ENCODE results near the gene TRIM8.
"Not testable (repeated sequence)": the region's sequence is repeated elsewhere in the genome, so short reads cannot be mapped to it uniquely, and the experiment has no call there.

TRIM8 gene

GRCh38 chr10:102648889-102649796 is 4.9 kb downstream of the TRIM8 start:
- DNase-seq (ENCODE audit: extremely low read depth in 1 of 2, low read depth in 1 of 2) = no peak

DNA sequence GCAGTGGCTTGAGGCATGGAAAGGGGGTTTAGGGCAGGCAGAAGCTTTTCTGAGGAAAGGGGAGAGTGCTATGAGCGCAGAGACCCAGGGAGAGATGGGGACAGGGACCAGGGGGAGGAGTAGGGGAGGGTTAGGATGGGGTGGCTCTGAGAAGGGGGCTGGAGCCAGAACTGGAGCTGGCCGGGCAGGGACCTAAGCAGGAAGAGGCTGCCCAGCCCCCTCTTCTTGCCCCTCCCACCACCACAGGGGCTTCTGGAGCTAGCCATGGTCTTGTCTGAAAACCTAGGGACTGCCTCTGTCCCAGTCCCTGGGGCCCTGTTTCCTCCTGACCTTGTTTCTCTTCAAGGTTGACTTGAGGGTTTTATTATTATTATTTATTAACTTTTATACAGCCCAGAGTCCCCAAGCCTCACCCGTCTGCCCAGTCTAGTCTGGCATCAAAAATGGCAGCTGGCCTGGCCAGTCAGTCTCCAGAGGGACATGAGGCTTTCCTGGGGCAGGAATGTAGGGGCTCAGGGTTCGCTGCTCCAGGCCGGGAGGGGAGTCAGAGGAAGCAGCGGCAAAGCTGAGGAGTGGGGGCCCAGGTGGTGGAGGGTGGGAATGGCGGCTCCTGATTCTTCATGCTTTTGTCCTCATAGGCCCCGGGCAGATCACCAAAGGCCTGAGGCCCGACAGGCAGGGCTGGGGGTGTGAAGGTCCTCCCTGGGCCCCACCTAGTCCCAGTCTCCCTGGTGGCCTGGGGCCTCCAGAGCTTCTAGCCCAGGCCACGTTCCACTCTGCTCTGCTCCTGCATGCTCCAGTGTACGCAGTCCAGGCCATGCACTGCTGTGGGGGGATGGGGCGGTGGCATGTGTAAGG is 5.7 kb downstream of the TRIM8 start:
- no peak for DNase-seq (ENCODE audit: extremely low read depth in 1 of 2, low read depth in 1 of 2)

DNA sequence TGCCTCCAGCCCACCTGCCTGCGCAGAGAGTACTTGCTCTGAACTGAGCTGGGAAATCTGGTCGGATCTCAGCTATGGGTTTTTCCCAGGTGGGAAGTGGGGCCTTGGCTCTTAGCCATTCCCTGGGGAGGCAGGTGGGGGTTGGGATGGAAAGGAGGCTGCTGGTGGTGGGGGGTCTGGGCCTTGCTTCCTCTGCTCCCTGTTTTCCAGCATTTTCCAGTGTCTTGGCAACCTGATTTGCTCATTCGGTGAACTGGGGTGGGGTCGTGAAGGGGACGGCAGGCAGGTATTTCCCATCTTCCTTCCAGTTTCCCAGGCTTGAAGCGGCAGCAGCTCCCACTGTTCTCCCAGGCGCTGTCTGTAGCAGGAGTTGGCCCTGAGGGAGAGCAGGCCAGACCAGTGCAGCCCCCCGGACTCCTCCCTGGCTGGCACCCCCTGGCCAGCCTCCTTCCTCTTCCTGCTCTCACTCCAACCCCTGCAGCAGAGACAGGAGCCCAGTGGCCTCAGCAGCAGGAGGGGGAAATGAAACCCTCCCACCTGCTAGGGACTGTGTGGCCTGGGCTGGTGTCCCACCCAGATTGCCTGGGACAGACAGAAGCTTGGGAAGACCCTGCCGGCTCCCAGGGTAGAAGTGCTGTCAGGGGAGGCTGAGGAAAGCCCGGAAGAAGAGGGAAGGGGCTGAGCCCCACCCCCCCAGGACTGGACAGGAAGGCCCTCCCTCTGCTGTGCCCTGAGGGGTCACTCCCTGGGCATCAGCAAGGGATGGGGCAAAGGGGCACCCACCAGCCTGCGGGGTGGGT is 6.6 kb downstream of the TRIM8 start:
- no peak for DNase-seq (ENCODE audit: extremely low read depth in 1 of 2, low read depth in 1 of 2)

- no peak for DNase-seq (ENCODE audit: extremely low read depth in 1 of 2, low read depth in 1 of 2)
Measured at GRCh38 chr10:102651455-102652169, 7.3 kb downstream of the TRIM8 start.

DNA sequence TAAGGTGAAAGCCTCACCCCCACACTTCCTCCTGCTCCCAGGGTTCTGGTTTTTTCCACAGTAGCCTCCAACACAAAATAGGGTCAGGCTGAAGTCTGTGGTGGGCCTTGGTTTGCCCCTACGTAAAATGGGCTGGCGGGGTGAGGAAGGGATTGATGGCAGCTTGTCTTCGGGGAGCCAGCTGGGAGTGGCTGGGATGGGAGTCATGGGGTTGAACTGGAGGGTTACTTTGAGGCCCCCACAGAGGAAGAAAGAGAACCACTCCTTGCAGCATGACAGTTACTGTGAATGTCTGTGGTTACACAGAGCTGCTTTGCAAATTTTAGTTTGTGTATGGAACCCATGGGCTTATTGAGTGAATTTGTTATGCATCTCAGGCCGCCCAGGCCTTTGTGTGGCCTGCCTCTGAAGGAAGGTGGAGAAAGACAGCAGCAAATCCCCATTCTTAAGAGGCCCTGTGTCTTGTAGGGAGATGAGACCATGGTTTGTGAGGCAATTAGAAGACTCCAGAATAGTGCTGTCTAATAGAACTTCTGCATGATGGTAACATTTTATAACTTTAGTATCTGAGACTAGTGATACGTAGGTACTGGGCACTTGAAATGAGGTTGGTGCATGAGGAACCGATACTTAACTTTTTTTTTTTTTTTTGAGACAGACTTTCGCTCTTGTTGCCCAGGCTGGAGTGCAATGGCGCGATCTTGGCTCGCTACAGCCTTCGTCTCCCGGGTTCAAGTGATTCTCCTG is 8.1 kb downstream of the TRIM8 start:
- DNase-seq (ENCODE audit: extremely low read depth in 1 of 2, low read depth in 1 of 2) = no peak

DNA sequence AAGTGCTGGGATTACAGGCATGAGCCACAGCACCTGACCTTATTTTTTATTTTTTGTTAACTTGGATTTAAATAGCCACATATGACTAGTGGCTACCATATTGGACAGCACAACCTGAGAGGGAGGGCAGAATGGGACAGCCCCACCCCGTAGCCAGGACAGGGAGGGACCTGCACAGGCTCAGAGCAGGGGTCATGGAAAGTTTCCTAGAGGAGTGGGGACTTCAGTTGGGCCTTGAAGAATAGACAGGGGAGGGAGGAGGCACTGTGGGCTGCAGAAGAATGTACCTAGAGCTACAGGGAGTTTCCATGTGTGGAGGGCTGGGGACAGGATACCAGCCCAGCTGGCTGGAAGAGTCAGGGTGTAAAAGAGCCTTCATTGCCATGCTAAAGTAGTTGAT is 8.8 kb downstream of the TRIM8 start:
- DNase-seq (ENCODE audit: extremely low read depth in 1 of 2, low read depth in 1 of 2) = no peak

DNA sequence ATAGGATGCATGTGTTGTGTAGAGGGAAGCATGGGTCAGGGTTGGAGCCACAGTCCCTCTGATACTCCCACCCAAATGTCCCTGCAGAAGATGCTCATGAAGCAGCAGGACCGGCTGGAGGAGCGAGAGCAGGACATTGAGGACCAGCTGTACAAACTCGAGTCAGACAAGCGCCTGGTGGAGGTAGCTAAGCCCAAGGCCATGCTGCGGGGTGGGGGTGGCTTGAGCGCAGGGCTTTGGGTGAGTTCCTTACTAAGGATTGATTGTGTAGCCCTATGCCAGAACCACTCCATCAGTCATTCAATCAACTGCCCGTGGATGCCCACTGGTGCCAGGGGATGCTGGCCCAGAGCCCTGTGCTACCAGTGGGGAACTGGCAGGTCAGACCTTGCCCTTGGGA is 10.3 kb downstream of the TRIM8 start:
- no peak for DNase-seq (ENCODE audit: extremely low read depth in 1 of 2, low read depth in 1 of 2)

- no peak for DNase-seq (ENCODE audit: extremely low read depth in 1 of 2, low read depth in 1 of 2)
Measured at GRCh38 chr10:102654969-102655368, 10.7 kb downstream of the TRIM8 start.

GRCh38 chr10:102656026-102656425 is 11.7 kb downstream of the TRIM8 start:
- no peak for DNase-seq (ENCODE audit: extremely low read depth in 1 of 2, low read depth in 1 of 2)

DNA sequence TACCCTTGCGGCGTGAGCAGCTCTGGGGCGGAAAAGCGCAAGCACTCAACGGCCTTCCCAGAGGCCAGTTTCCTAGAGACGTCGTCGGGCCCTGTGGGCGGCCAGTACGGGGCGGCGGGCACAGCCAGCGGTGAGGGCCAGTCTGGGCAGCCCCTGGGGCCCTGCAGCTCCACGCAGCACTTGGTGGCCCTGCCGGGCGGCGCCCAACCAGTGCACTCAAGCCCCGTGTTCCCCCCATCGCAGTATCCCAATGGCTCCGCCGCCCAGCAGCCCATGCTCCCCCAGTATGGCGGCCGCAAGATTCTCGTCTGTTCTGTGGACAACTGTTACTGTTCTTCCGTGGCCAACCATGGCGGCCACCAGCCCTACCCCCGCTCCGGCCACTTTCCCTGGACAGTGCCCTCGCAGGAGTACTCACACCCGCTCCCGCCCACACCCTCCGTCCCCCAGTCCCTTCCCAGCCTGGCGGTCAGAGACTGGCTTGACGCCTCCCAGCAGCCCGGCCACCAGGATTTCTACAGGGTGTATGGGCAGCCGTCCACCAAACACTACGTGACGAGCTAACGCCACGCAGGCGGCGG is 12.6 kb downstream of the TRIM8 start:
- no peak for DNase-seq (ENCODE audit: extremely low read depth in 1 of 2, low read depth in 1 of 2)

GRCh38 chr10:102657451-102657850 is 13.2 kb downstream of the TRIM8 start:
- no peak for DNase-seq (ENCODE audit: extremely low read depth in 1 of 2, low read depth in 1 of 2)

DNA sequence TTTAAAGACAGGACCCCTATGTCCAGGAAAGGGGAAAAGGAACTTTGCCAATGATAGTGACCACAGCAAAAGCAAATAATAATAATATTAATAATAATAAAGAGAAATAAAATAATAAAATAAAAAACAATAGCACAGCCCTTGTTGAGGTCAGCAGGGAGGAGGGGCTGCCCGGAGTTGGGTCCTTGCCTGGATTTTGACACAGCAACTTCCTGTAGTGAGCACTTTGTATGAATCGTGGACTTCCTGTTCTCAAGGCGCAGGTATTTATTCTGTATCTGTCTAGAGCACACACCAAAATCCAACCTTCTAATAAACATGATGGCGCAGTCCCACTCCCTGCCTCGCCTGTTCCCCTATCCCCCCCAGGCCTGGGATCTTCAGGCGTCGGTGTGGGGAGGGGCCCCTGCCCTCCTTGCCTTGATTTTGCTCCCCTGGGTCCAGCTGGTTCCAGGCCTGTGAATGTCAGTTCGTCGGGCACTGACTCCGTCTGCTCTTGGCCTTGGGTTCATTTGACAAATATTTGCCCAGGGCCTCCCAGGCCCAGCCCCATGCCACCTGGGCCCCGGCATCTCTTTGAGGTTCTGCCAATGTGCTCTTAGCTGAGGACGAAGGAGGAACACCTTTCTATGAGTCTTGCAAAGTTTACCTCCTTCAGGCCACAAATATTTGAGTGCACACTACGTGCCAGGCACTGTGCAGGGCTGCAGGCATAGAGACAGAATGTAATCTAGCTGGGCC is 13.9 kb downstream of the TRIM8 start:
- DNase-seq (ENCODE audit: extremely low read depth in 1 of 2, low read depth in 1 of 2) = no peak

DNA sequence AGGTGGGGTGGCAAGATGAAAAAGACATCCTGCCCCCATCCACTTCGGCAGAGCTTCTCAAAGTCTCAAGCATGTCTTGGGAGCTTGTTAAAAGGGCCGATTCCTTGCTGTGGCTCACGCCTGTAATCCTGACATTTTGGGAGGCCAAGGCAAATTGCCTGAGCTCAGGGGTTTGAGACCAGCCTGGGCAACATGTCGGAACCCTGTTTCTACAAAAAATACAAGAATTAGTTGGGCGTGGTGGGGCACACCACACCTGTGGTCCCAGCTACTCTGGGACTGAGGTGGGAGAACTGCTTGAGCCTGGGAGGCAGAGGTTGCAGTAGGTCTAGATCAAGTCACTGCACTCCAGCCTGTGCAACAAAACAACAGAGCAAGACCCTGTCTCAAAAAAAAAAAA is 14.5 kb downstream of the TRIM8 start:
- DNase-seq (ENCODE audit: extremely low read depth in 1 of 2, low read depth in 1 of 2) = no peak

DNA sequence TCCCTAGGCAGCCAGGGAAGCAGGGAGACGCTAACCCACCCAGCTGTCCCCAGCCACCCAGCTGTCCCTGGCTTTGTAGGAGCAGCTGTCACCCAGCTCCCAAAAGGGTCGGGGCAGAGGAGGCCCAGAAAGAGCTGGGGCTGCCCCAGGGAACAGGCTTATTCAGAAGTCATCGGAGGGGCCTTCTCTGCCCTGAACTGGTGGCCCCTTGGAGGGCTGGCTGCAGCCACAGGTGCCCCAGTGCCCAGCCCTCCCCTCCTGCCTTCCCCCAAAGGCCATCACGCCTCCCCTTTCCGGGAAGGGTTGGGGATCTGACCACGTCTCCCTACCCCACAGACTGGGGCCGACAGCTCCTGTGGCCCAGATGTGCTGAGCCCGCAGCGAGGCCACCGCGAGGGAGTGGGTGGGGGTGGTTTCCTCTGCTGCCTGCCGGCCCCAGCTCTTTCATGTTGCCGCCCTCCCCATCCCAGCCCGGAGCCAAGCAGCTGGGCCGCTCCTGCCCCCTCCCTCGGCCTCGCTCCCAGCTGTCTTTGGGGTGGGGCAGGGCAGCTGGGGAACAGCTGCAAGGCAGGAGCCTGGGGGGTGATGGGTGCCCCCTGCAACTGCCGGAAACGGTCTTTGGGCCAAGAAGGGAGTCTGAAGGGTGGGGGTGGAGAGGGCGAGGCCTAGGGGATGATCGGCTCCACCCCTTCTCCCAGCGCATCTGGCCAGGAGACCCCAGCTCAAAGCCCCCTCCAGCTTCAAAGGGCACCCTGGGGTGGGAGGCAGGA is 16.8 kb downstream of the TRIM8 start:
- DNase-seq (ENCODE audit: extremely low read depth in 1 of 2, low read depth in 1 of 2) = peak in 1 of 2 donors; percentile 82

- DNase-seq (ENCODE audit: extremely low read depth in 1 of 2, low read depth in 1 of 2) = no peak
Measured at GRCh38 chr10:102661658-102662028, 17.4 kb downstream of the TRIM8 start.

DNA sequence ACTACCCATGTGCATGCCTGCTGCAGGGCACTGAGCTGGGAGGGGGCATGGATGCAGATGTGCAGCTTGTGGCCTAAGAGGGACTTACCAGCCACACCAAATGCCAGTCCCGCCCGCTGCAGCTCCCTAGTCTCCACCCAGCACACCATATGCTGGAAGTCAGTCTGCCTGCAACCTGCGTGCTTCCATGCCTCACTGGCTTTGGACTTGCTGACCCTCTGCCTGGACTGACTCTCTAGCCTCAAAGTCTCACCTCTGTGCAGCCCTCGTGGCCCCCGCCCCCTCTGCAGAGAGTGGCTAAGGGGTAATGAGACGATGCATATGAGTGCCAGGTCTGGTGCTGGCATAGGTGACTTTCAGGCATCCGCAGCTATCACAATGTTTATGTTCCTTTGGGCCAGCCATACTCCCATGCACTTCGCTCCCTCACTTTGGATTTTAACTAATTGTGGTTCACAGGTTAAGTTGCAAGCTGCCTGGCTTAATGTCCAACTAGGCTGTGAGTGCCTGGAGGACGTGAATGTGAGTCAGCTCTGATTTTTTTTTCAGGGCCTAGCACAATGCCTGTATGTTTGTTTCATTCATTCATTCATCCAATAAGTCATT is 21.7 kb downstream of the TRIM8 start:
- DNase-seq (ENCODE audit: extremely low read depth in 1 of 2, low read depth in 1 of 2) = no peak

GRCh38 chr10:102667411-102667810 is 23.1 kb downstream of the TRIM8 start:
- DNase-seq (ENCODE audit: extremely low read depth in 1 of 2, low read depth in 1 of 2) = not testable (repeated sequence)
